Neural progenitor cell (in vitro differentiated cells): ENCODE data around the gene GUCA2A.

Source experiments
- CTCF ChIP-seq: fragments of 200-600 bp; sonication (generic); IDR thresholded peaks from 2 replicates; pipeline ENCODE4 v1.5.1; 2017; ENCODE audit warnings: antibody characterized with exemption, mild to moderate bottlenecking
- EZH2 ChIP-seq: fragments of 200-600 bp; sonication (generic); IDR thresholded peaks from 2 replicates; pipeline ENCODE4 v1.6.1; 2017; ENCODE audit warnings: antibody characterized with exemption, mild to moderate bottlenecking, moderate library complexity
- EZH2phosphoT487 ChIP-seq: fragments of 200-600 bp; sonication (generic); IDR thresholded peaks from 2 replicates; pipeline ENCODE4 v1.6.1; 2017; ENCODE audit warnings: antibody characterized with exemption

GRCh38 chr1:42167611-42168390, 3.3 kb upstream of the GUCA2A start:
- TF ChIP-seq CTCF (no peak), EZH2 (no peak), EZH2phosphoT487 (no peak)
